GM12801 (cell line): ENCODE results near the gene SMCO1.

Experiments
- CTCF ChIP-seq: IDR thresholded peaks from one replicate; pipeline ENCODE4 v1.5.1; 2011; ENCODE audit warnings: control low read depth; ENCODE audit not compliant: insufficient read length; ENCODE audit errors: extremely low read depth

Gene SMCO1, protein sequence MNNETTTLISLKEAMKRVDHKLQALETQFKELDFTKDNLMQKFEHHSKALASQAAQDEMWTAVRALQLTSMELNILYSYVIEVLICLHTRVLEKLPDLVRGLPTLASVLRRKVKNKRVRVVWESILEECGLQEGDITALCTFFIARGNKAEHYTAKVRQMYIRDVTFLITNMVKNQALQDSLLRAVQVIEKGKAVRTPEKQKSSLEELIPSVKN

GRCh38 chr3:196514913-196515621 is at the start of gene SMCO1:
TSS of gene SMCO1 (minus strand) at chr3:196515346. CDS start at chr3:196515209, 137 bp downstream.
- no peak for TF ChIP-seq CTCF

GRCh38 chr3:196563721-196564225 is 48.6 kb upstream of the SMCO1 start:
- no peak for TF ChIP-seq CTCF

DNA sequence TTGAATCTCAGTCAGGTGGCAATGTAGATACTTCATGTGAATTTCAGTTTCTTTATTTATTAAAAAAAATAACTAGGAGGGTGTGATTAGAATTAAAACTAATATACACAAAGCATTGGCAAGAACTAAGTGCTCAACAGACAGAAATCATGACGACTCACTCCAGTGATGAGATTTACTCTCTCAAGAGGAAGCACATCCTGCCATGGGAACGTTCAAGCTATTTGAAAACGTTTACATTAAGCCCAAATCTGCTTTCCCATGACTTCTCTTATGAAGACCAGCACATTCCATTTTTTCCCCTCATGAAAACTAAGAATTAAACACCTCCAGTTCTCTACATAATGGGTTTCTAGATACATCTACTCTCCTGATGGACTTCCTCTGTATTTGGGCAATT is 44.7 kb upstream of the SMCO1 start:
- no peak for TF ChIP-seq CTCF

- no peak for TF ChIP-seq CTCF
Measured at GRCh38 chr3:196558476-196558875, 43.3 kb upstream of the SMCO1 start.

DNA sequence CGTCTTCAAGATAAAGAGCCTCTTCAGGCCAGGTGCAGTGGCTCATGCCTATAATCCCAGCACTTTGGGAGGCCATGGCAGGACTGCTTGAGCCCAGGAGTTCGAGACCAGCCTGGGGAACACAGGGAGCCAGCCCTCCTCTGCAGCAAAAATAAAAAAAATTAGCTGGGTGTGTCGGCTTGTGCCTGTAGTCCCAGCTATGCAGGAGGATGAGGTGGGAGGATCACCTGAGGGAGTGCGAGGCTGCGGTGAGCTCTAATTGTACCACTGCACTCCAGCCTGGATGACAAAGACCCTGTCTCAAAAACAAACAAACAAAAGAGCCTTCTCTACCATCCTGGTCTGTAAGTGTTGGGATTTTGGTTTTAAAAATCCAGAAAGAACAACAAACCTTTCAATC is 42.1 kb upstream of the SMCO1 start:
- TF ChIP-seq CTCF: no peak

DNA sequence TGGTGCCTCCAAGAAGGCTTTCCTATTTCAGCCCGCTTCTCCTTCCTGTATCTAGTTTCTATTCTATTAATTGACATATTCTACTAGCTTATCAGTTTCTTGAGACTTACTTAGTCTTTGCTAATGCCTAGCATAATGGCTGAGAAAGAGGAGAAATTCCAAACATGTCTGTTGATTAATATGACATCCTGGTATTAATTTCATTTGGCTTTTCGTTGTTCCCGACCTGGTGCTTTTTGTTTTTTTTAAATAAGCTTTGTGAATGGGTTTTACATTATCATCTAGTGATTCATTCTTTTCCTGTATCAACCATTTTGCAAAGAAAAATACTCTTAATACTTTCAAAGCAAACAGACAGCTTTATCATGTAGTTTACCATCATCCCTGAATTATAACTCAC is 40.1 kb upstream of the SMCO1 start:
- no peak for TF ChIP-seq CTCF

- TF ChIP-seq CTCF: no peak
Measured at GRCh38 chr3:196554205-196554604, 39.1 kb upstream of the SMCO1 start.
